Measurements from ENCODE around the gene WDR45B. TPM values are rescaled to one million over a fixed set of nuclear protein-coding genes. Genes with fewer than 3 reads are reported as not detected.
A peak's percentile ranks its signal among the peaks of the same experiment; 100 is the strongest.

WDR45B gene
- total RNA-seq, 1 experiment from 2014 or later, result 96.5 TPM

DNA sequence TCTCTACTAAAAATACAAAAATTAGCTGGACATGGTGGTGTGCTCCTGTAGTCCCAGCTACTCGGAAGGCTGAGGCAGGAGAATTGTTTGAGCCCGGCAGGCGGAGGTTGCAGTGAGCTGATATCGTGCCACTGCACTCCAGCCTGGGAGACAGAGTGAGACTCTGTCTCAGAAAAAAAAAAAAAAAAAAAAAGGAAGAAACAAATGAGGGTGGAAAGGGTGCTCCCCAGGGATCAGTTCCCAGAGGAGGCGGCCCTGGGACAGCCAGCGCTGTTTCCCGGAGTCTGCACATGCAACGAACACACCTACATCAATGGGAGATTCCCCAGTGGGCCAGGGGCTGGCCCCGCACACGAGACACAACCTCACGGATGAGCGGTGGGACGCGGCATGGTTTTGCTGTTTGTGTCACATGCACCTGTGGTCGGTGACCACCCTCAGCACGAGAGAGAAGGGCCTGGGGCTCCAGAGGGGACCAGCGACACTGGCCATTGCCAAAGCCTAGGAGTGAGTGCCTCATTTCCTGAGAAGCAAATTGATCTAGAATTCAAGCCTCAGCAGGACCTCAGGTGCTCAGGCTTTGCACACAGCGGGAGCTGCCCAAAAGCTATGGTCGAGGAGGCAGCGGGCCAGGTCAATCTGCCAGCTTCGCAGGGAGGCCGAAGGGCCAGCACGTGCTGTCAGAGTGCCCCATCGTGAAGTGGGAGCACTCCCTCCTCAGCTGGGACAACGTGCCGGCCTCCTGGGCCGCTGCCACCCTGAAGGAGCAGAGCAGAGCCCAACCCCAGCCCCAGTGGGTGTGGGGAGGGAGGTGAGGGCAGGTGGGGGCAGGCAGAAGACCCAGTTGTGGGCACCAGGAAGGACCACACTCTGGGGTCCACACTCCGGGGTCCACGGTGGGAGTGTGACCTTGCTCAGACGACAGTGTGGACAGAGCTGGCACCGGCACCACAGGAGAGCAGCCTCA, 13.8 kb upstream of the WDR45B start:
- ChIA-PET POLR2A (interaction anchor here (0.7 kb wide), 1 partner anchor 8 kb away, joined by 5 read pairs; no protein-coding TSS in a partner anchor), CTCF (interaction anchor here (0.6 to 1.2 kb wide), 5 partner anchors 18 to 237 kb away, joined by 3 read pairs; partner anchors contain the start of gene FN3KRP)
- H3K4me1 Mint-ChIP-seq, result no peaks in the 10 kb centered on the region
- TF ChIP-seq ZNF263 (CRISPR knock-in tag; IDR thresholded peaks at IDR 0.05; ENCODE audit: low read depth) (0 out of 2 replicates have a peak, but pooled peaks have one; percentile 21), TCF7 (CRISPR knock-in tag; IDR thresholded peaks at IDR 0.05; ENCODE audit: low read depth) (no peak)
- no peaks in the 10 kb centered on the region for H3K27me3 Mint-ChIP-seq (ENCODE audit: low read depth)
- H3K9me3 Mint-ChIP-seq, result peaks cover 10% of the 10 kb centered on the region
- no peaks in the 10 kb centered on the region; the same call in 1 of the 2 replicates for H3K36me3 Mint-ChIP-seq
- ATAC-seq (no peak), DNase-seq (ENCODE audit: low spot score) (no peak)
- no peak overlapping the region for H3K4me3 Mint-ChIP-seq
- peak overlapping the region; percentile 41; the same call in 1 of the 2 replicates for H3K27ac Mint-ChIP-seq

DNA sequence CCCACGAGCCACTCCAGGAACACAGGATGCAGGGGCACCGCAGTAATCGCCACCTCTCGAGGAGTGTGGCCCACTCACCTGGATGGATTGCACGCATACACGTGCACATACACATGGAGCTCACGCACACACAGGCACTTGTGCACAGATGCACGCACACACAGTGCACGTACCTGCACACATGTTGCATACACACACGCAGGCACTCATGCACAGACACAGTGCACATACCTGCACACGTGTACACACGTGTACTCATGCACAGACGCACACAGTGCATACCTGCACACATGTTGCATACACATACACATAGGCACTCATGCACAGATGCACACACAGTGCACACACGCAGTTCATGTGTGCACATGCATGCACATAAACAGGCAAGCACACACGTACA, 11.6 kb upstream of the WDR45B start:
- H3K4me1 Mint-ChIP-seq, result no peaks in the 10 kb centered on the region
- TF ChIP-seq CREM (CRISPR knock-in tag; IDR thresholded peaks at IDR 0.05), result no peak
- TF ChIP-seq, protein P1, sequence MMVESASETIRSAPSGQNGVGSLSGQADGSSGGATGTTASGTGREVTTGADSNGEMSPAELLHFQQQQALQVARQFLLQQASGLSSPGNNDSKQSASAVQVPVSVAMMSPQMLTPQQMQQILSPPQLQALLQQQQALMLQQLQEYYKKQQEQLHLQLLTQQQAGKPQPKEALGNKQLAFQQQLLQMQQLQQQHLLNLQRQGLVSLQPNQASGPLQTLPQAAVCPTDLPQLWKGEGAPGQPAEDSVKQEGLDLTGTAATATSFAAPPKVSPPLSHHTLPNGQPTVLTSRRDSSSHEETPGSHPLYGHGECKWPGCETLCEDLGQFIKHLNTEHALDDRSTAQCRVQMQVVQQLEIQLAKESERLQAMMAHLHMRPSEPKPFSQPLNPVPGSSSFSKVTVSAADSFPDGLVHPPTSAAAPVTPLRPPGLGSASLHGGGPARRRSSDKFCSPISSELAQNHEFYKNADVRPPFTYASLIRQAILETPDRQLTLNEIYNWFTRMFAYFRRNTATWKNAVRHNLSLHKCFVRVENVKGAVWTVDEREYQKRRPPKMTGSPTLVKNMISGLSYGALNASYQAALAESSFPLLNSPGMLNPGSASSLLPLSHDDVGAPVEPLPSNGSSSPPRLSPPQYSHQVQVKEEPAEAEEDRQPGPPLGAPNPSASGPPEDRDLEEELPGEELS (CRISPR knock-in tag; IDR thresholded peaks at IDR 0.05), result no peak
- TF ChIP-seq, protein P2, sequence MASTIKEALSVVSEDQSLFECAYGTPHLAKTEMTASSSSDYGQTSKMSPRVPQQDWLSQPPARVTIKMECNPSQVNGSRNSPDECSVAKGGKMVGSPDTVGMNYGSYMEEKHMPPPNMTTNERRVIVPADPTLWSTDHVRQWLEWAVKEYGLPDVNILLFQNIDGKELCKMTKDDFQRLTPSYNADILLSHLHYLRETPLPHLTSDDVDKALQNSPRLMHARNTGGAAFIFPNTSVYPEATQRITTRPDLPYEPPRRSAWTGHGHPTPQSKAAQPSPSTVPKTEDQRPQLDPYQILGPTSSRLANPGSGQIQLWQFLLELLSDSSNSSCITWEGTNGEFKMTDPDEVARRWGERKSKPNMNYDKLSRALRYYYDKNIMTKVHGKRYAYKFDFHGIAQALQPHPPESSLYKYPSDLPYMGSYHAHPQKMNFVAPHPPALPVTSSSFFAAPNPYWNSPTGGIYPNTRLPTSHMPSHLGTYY (CRISPR knock-in tag; IDR thresholded peaks at IDR 0.05), result no peak
- no peak for TF ChIP-seq ATF1 (CRISPR knock-in tag; IDR thresholded peaks at IDR 0.05)
- TF ChIP-seq, protein P3, sequence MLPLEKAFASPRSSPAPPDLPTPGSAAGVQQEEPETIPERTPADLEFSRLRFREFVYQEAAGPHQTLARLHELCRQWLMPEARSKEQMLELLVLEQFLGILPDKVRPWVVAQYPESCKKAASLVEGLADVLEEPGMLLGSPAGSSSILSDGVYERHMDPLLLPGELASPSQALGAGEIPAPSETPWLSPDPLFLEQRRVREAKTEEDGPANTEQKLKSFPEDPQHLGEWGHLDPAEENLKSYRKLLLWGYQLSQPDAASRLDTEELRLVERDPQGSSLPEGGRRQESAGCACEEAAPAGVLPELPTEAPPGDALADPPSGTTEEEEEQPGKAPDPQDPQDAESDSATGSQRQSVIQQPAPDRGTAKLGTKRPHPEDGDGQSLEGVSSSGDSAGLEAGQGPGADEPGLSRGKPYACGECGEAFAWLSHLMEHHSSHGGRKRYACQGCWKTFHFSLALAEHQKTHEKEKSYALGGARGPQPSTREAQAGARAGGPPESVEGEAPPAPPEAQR (CRISPR knock-in tag; IDR thresholded peaks at IDR 0.05), result no peak
- no peak for TF ChIP-seq CBFB (CRISPR knock-in tag; IDR thresholded peaks at IDR 0.05; ENCODE audit: low read depth)
- TF ChIP-seq, protein P4, sequence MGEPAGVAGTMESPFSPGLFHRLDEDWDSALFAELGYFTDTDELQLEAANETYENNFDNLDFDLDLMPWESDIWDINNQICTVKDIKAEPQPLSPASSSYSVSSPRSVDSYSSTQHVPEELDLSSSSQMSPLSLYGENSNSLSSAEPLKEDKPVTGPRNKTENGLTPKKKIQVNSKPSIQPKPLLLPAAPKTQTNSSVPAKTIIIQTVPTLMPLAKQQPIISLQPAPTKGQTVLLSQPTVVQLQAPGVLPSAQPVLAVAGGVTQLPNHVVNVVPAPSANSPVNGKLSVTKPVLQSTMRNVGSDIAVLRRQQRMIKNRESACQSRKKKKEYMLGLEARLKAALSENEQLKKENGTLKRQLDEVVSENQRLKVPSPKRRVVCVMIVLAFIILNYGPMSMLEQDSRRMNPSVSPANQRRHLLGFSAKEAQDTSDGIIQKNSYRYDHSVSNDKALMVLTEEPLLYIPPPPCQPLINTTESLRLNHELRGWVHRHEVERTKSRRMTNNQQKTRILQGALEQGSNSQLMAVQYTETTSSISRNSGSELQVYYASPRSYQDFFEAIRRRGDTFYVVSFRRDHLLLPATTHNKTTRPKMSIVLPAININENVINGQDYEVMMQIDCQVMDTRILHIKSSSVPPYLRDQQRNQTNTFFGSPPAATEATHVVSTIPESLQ (CRISPR knock-in tag; IDR thresholded peaks at IDR 0.05), result no peak
- TF ChIP-seq JAZF1 (CRISPR knock-in tag; IDR thresholded peaks at IDR 0.05), result no peak
- no peak for TF ChIP-seq SOX15 (CRISPR knock-in tag; IDR thresholded peaks at IDR 0.05)
- no peak for TF ChIP-seq EMX1 (CRISPR knock-in tag; IDR thresholded peaks at IDR 0.05)
- DNase-seq (ENCODE audit: low spot score) (no peak), ATAC-seq (no peak)
- H3K9me3 Mint-ChIP-seq, result peaks cover 10% of the 10 kb centered on the region
- peak overlapping the region; percentile 60; the same call in 1 of the 2 replicates for H3K27ac Mint-ChIP-seq
- ChIA-PET CTCF (no interaction called here), POLR2A (no interaction called here)
- H3K27me3 Mint-ChIP-seq (ENCODE audit: low read depth), result no peaks in the 10 kb centered on the region
- H3K4me3 Mint-ChIP-seq, result no peak overlapping the region
- no peaks in the 10 kb centered on the region; the same call in 1 of the 2 replicates for H3K36me3 Mint-ChIP-seq

DNA sequence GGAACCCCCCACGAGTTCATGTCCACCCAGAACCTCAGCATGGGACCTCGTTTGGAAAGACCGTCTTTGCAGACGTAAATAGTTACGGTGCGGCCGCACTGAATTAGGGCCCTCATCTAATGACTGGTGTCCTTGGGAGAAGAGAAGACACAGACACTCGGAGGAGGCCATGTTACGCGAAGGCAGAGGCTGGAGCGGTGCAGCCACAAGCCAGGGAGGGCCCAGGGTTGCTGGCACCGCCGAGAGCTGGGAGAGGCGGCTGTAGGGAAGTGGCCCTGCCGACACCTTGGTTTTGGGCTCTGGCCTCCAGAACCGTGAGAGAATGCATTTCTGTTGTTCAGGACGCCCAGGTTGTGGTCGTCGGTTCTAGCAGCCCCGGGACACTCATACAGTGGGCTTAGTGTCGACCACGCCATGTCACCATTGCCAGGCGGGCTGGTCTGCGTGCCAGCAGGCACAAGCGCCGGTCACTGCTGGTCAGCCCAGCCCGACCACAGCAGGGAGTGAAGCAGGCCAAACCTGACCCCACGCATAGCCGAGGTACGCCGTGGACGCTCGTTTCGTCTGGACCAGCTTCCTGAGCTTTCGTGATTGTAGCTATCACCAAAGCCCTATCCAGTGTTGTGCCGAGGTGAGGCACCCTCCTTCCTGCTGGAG, 10.7 kb upstream of the WDR45B start:
- ATAC-seq (no peak), DNase-seq (ENCODE audit: low spot score) (no peak)
- Mint-ChIP-seq H3K4me3 (no peak overlapping the region), H3K36me3 (no peaks in the 10 kb centered on the region; the same call in 1 of the 2 replicates), H3K9me3 (peaks cover 10% of the 10 kb centered on the region), H3K27me3 (ENCODE audit: low read depth) (no peaks in the 10 kb centered on the region), H3K4me1 (no peaks in the 10 kb centered on the region), H3K27ac (no peak overlapping the region)
- TF ChIP-seq, protein P2 (CRISPR knock-in tag; IDR thresholded peaks at IDR 0.05), result no peak
- TF ChIP-seq, protein P5, sequence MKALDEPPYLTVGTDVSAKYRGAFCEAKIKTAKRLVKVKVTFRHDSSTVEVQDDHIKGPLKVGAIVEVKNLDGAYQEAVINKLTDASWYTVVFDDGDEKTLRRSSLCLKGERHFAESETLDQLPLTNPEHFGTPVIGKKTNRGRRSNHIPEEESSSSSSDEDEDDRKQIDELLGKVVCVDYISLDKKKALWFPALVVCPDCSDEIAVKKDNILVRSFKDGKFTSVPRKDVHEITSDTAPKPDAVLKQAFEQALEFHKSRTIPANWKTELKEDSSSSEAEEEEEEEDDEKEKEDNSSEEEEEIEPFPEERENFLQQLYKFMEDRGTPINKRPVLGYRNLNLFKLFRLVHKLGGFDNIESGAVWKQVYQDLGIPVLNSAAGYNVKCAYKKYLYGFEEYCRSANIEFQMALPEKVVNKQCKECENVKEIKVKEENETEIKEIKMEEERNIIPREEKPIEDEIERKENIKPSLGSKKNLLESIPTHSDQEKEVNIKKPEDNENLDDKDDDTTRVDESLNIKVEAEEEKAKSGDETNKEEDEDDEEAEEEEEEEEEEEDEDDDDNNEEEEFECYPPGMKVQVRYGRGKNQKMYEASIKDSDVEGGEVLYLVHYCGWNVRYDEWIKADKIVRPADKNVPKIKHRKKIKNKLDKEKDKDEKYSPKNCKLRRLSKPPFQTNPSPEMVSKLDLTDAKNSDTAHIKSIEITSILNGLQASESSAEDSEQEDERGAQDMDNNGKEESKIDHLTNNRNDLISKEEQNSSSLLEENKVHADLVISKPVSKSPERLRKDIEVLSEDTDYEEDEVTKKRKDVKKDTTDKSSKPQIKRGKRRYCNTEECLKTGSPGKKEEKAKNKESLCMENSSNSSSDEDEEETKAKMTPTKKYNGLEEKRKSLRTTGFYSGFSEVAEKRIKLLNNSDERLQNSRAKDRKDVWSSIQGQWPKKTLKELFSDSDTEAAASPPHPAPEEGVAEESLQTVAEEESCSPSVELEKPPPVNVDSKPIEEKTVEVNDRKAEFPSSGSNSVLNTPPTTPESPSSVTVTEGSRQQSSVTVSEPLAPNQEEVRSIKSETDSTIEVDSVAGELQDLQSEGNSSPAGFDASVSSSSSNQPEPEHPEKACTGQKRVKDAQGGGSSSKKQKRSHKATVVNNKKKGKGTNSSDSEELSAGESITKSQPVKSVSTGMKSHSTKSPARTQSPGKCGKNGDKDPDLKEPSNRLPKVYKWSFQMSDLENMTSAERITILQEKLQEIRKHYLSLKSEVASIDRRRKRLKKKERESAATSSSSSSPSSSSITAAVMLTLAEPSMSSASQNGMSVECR (CRISPR knock-in tag; IDR thresholded peaks at IDR 0.05; ENCODE audit: borderline replicate concordance), result no peak
- ChIA-PET CTCF (interaction anchor here (0.6 to 1.3 kb wide), 2 partner anchors 10 to 53 kb away, joined by 3 to 8 read pairs; no protein-coding TSS in a partner anchor), POLR2A (no interaction called here)
